HG03025 (cell line): ENCODE data around the gene PFKL.
"Not testable (repeated sequence)": the region's sequence is repeated elsewhere in the genome, so short reads cannot be mapped to it uniquely, and the experiment has no call there.

ENCODE experiments used
- ATAC-seq: cut with Tn5 transposase; IDR thresholded peaks from one replicate; pipeline ENCODE4 v1.9.1; 2021; ENCODE audit warnings: mild to moderate bottlenecking, moderate library complexity; ENCODE audit not compliant: unreplicated experiment, low FRiP score

PFKL gene

DNA sequence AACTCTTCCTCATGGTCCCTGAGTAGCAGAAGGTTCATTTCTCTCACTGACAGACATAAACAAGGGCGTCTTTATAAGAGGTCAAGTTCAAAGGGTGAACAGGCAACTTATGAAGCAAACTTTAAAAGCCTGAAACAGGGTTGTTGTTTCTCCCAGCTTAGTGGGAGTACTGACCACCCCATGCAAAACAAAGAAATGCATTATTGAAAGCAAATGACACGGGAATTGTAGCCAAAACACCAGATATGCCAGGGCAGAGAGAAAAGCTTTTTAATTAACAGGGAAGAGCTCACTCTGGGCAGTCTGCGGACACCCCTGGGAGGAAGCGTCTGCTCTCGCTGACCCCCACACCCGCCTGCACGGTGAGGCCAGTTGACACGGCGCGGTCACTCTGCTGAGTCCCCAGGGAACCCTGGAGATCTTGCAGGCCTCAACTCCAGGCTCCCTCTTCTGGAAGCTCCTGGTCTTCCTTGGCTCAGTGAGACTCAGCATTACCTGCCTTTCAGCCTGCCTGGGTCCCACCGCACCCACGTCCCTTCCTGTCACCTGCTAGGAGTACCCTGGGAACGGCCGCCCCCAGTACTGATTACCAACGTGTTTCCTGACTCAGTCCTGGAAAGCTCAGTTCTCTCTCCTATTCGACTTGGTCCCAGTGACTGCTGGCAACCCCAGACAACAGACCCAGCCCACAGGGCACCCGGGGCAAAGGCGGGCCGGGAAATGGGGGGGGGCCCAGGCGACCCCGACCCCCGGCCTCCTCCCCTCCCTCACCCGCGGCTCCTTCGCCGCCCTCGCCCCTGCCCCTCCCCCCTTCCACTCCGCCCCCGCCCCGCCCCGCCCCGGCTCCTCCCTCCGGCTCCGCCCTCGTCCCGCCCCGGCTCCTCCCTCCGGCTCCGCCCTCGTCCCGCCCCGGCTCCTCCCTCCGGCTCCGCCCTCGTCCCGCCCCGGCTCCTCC is 38.4 kb downstream of the PFKL start:
- ATAC-seq, result no peak

DNA sequence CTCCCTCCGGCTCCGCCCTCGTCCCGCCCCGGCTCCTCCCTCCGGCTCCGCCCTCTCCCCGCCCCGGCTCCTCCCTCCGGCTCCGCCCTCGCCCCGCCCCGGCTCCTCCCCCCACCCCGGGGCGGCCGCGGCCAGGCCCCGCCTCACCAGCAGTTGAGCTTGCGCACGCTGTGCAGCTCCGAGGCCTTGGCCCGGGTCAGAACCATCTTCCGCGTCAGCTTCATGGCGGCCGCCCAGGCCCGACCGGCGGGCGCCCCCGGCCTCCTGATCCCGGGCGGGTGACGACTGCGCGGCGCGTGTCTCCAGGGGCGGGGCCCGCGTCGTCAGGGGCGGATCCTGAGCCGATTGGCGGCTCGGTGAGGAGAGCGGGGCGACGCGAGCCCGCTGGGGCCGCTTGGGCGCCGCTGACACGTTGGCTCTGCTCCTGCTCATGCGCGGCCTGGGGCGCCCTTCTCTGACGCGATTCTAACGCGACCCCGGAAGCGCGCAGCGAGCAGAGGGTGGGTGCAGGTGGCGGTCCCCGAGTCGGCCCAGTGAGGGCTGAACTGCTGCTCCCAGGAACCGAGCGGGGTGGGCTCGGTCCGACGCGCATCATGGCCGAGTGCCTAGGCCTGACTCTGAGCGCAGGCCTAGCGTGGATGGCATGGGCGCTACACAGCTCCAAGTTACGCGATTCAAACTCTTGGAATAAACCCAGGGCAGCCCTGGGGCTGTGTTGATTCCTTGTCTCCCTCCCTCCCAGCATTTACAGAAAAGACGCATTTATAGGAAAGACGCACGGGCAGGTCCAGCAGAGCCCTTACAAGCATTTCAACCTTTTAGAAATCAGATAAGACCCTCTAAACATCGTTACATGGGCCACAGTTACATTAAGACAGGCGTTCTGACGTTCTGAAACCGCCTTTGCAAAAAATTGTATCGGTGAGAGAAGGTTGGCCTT is 39.4 kb downstream of the PFKL start, which contains the start of gene CFAP410:
CFAP410 (minus strand) TSS at position 420 of the 940 bp plus-strand sequence; CDS start at position 224, 196 bp downstream.
- ATAC-seq, result peak; percentile 83

- not testable (repeated sequence) for ATAC-seq
Measured at GRCh38 chr21:44341726-44342458, 42.0 kb downstream of the PFKL start.

- not testable (repeated sequence) for ATAC-seq
Measured at GRCh38 chr21:44342981-44343380, 43.1 kb downstream of the PFKL start.

- no peak for ATAC-seq
Measured at GRCh38 chr21:44344541-44345183, 44.8 kb downstream of the PFKL start.

DNA sequence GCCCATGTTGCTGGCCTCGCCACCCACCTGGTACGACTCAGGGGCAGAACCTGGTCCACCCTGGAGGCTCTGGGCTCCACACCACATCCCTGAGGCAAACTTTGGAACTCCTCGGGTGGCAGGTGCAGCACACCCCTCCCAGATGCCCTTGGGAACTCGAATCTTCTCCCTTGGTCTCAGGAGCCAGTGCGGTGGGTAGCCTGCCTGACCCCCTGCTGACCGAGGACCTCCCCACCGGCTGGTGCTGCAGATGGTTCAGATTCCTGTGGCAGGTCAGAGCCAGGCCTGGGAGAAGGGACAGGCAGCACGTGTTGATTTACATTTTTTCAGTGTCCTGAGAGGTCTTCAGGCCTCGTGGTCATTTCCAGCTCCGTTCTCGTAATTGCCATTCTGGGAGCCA is 45.6 kb downstream of the PFKL start:
- ATAC-seq, result no peak

- ATAC-seq, result no peak
Measured at GRCh38 chr21:44347911-44348451, 48.1 kb downstream of the PFKL start.

- ATAC-seq, result no peak
Measured at GRCh38 chr21:44348861-44349260, 49.0 kb downstream of the PFKL start.

GRCh38 chr21:44349416-44349846 is 49.6 kb downstream of the PFKL start:
- ATAC-seq, result no peak

DNA sequence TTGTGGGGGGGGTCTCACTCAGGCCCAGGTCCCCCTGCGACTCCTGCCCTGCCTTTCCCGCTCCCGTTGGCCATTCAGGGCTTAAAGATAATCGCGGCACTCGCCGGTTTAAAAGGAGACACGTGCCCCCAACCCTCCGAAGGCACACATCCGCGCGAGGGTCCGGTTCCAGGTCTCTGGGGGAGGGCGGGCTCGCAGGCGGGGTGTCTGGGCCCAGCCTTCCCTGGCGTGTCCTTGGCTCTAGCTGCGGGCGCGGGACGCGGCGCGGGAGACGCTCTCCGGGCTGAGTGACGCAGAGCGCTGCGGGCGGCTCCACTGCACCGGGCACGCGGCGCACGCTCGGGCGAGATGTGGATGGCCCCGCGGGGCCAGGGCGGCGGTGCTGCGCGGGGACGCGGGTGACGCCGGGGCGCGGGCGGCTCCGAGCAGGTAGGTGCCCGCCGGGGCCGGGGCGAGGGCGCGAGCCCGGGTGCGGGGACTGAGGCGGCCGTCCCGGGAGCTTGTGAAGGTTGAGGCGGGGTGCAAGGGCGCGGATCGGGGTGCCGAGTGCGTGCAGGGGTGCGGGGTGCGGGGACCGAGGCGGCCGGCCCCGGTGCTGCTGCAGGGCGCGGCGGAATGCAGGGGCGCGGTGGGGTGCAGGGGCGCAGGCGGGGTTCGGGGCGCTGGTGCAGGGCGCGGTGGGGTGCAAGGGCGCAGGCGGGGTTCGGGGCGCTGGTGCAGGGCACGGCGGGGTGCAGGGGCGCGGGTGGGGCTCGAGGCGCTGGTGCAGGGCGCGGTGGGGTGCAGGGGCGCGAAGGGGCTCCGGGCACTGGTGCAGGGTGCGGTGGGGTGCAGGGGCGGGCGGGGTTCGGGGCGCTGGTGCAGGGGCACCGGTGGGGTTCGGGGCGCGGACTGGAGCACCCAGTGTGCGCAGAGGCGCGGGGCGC is 50.3 kb downstream of the PFKL start:
- ATAC-seq, result no peak

- no peak for ATAC-seq
Measured at GRCh38 chr21:44350773-44351481, 51.1 kb downstream of the PFKL start.

DNA sequence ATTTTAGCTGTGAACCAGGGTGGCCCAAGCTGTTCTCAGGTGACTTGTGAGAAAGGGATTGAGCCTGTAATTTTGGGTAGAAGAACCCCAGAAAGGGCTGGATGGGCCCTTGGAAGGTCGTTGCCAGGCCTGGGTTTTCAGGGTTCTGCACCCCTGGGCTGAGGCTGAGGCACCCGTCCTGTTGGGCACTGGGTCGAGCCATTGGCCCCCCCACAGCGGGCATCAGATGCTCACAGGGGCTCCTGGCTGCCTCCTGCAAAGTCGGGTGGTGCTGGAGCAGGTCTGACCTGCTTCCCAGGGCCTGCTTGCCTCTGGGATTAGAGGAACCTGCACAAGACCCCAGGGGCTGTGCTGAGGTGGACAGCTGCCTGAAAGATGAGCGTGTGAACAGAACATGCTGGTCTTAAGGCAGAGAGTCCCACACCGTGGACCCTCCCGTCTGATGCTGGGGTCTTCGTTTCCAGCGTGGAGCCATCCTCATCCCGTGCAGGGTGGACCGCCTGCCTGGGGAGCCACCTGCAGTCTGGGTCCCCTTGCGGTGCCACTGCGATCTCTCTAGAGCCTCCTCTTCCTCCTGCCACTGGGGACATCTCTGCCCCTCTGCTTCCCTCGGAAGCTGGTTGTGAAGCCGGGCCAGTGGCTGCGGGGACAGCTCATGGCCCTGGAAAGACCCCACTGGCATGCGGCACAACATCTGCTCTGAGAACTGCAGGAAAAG is 51.8 kb downstream of the PFKL start:
- ATAC-seq, result no peak

DNA sequence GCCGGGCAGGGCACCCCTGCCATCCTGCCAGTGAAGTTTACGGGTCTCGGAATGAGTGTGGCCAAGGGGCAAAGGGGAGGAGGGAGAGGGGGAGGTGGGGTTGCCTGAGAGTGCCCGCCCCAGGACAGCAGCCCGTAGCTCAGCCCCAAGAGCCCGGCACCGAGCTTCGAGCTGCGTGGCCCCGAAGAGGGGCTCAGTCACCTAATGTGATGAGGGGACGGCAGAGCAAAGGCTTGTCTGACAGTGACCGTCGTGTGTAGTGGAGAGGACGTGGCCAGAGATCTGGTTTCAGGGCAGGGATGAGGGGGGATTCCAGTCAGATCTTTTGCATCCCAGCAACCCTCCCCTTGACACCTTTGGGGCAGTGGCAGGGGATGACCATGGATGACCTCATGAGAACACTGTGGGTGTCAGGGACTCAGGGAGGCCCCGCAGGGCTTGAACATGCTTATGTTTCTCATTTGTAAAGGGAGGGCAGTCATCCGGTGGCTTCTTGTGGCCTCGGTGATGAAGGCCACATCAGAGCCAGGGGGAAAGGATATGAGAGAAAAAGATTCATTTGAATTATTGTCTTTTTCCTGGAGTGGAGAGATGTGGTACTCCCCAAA is 52.5 kb downstream of the PFKL start:
- no peak for ATAC-seq

- ATAC-seq, result no peak
Measured at GRCh38 chr21:44353191-44353970, 53.5 kb downstream of the PFKL start, which contains the start of gene TRPM2. TRPM2 (plus strand) TSS chr21:44353621; CDS start chr21:44353701, 80 bp downstream.

- no peak for ATAC-seq
Measured at GRCh38 chr21:44354001-44354405, 54.1 kb downstream of the PFKL start.
